Measurements from ENCODE around the gene ATP2B3. TPM values are rescaled to one million over a fixed set of nuclear protein-coding genes. Genes with fewer than 3 reads are reported as not detected.

Gene ATP2B3
- polyA plus RNA-seq, 1 donor from 2014 or later, result 5.3 TPM

DNA sequence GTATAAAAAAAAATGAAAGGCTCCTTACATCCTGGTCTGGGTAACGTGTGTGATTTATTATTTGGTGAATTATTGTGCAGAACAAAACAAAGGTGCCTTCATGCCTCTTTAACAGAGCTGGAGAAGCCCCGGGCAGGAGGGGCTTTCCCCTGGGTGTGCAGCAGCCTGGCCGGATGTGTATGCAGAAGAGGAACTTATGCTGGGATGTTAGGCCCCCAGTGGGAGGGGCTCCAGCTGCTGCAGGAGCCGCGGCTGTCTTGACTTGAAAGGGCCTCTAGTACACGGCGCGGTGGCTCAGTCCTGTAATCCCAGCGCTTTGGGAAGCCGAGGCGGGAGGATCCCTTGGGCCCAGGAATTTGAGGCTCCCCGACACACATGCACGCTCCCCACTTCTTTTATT is 65.5 kb downstream of the ATP2B3 start:
- H3K9ac ChIP-seq (ENCODE audit: low read length), result no peak overlapping the region
- H3K27ac ChIP-seq (ENCODE audit: low read length), result no peak overlapping the region
- no peaks in the 10 kb centered on the region for H4K20me1 ChIP-seq (ENCODE audit: insufficient read depth)
- TF ChIP-seq RAD21 (conservative IDR thresholded peaks at IDR 0.05) (no peak), SMC3 (conservative IDR thresholded peaks at IDR 0.05; ENCODE audit: poor library complexity) (no peak), MXI1 (conservative IDR thresholded peaks at IDR 0.05; ENCODE audit: poor library complexity, severe bottlenecking) (no peak), TAF1 (IDR thresholded peaks at IDR 0.05; ENCODE audit: low read depth) (no peak), EP300 (conservative IDR thresholded peaks at IDR 0.05; ENCODE audit: poor library complexity, severe bottlenecking) (no peak), POLR2AphosphoS5 (IDR thresholded peaks at IDR 0.05) (no peak), EZH2 (IDR thresholded peaks at IDR 0.05; ENCODE audit: borderline replicate concordance, insufficient read depth, low read length, poor library complexity, severe bottlenecking) (no peak)
- TF ChIP-seq, protein P1, sequence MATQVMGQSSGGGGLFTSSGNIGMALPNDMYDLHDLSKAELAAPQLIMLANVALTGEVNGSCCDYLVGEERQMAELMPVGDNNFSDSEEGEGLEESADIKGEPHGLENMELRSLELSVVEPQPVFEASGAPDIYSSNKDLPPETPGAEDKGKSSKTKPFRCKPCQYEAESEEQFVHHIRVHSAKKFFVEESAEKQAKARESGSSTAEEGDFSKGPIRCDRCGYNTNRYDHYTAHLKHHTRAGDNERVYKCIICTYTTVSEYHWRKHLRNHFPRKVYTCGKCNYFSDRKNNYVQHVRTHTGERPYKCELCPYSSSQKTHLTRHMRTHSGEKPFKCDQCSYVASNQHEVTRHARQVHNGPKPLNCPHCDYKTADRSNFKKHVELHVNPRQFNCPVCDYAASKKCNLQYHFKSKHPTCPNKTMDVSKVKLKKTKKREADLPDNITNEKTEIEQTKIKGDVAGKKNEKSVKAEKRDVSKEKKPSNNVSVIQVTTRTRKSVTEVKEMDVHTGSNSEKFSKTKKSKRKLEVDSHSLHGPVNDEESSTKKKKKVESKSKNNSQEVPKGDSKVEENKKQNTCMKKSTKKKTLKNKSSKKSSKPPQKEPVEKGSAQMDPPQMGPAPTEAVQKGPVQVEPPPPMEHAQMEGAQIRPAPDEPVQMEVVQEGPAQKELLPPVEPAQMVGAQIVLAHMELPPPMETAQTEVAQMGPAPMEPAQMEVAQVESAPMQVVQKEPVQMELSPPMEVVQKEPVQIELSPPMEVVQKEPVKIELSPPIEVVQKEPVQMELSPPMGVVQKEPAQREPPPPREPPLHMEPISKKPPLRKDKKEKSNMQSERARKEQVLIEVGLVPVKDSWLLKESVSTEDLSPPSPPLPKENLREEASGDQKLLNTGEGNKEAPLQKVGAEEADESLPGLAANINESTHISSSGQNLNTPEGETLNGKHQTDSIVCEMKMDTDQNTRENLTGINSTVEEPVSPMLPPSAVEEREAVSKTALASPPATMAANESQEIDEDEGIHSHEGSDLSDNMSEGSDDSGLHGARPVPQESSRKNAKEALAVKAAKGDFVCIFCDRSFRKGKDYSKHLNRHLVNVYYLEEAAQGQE (IDR thresholded peaks at IDR 0.05; ENCODE audit: borderline replicate concordance), result no peak
- TF ChIP-seq, protein P2, sequence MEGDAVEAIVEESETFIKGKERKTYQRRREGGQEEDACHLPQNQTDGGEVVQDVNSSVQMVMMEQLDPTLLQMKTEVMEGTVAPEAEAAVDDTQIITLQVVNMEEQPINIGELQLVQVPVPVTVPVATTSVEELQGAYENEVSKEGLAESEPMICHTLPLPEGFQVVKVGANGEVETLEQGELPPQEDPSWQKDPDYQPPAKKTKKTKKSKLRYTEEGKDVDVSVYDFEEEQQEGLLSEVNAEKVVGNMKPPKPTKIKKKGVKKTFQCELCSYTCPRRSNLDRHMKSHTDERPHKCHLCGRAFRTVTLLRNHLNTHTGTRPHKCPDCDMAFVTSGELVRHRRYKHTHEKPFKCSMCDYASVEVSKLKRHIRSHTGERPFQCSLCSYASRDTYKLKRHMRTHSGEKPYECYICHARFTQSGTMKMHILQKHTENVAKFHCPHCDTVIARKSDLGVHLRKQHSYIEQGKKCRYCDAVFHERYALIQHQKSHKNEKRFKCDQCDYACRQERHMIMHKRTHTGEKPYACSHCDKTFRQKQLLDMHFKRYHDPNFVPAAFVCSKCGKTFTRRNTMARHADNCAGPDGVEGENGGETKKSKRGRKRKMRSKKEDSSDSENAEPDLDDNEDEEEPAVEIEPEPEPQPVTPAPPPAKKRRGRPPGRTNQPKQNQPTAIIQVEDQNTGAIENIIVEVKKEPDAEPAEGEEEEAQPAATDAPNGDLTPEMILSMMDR (IDR thresholded peaks at IDR 0.05; ENCODE audit: poor library complexity, severe bottlenecking), result no peak
- no peaks in the 10 kb centered on the region for H3K79me2 ChIP-seq (replicated peaks; ENCODE audit: insufficient read depth, low read length)
- H3K36me3 ChIP-seq (ENCODE audit: insufficient read depth, low read length), result no peaks in the 10 kb centered on the region
- no peaks in the 10 kb centered on the region for H3K9me3 ChIP-seq (ENCODE audit: low read length)
- H2AFZ ChIP-seq (ENCODE audit: low read depth, low read length), result no peak overlapping the region
- H3K4me3 ChIP-seq (ENCODE audit: low read length), result no peak overlapping the region
- no peaks in the 10 kb centered on the region for H3K9me2 ChIP-seq (ENCODE audit: insufficient read depth, low read length)
- no peaks in the 10 kb centered on the region for H3F3A ChIP-seq (ENCODE audit: insufficient read depth, low read length, poor library complexity, severe bottlenecking)
- no peak overlapping the region for H3K4me2 ChIP-seq (ENCODE audit: low read length)
- H3K27me3 ChIP-seq (ENCODE audit: insufficient read depth, low read depth, low read length), result no peaks in the 10 kb centered on the region

DNA sequence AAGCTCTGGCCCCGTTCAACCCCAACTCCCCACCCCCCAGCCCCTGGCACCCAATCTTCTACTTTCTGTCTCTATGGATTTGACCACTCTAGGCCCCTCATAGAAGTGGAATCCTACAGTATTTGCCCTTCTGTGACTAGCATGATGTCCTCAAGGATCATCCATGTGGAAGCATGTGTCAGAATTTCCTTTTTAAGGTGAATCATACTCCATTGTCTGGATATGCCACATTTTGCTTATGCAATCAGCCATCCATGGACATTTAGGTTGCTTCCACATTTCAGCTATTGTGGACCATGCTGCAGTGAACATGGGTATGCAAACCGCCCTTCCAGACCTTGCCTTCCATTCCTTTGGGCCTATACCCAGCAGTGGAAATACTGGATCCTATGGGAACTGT is 66.0 kb downstream of the ATP2B3 start:
- no peaks in the 10 kb centered on the region for H4K20me1 ChIP-seq (ENCODE audit: insufficient read depth)
- no peak overlapping the region for H3K27ac ChIP-seq (ENCODE audit: low read length)
- no peaks in the 10 kb centered on the region for H3K27me3 ChIP-seq (ENCODE audit: insufficient read depth, low read depth, low read length)
- no peak overlapping the region for H3K4me3 ChIP-seq (ENCODE audit: low read length)
- no peaks in the 10 kb centered on the region for H3K36me3 ChIP-seq (ENCODE audit: insufficient read depth, low read length)
- no peaks in the 10 kb centered on the region for H3F3A ChIP-seq (ENCODE audit: insufficient read depth, low read length, poor library complexity, severe bottlenecking)
- no peak overlapping the region for H3K4me2 ChIP-seq (ENCODE audit: low read length)
- TF ChIP-seq, protein P1 (IDR thresholded peaks at IDR 0.05; ENCODE audit: borderline replicate concordance), result no peak
- no peak for TF ChIP-seq SMC3 (conservative IDR thresholded peaks at IDR 0.05; ENCODE audit: poor library complexity)
- TF ChIP-seq POLR2AphosphoS5 (IDR thresholded peaks at IDR 0.05), result no peak
- TF ChIP-seq RAD21 (conservative IDR thresholded peaks at IDR 0.05), result no peak
- no peak for TF ChIP-seq EP300 (conservative IDR thresholded peaks at IDR 0.05; ENCODE audit: poor library complexity, severe bottlenecking)
- no peak for TF ChIP-seq MXI1 (conservative IDR thresholded peaks at IDR 0.05; ENCODE audit: poor library complexity, severe bottlenecking)
- TF ChIP-seq EZH2 (IDR thresholded peaks at IDR 0.05; ENCODE audit: borderline replicate concordance, insufficient read depth, low read length, poor library complexity, severe bottlenecking), result no peak
- no peak for TF ChIP-seq TAF1 (IDR thresholded peaks at IDR 0.05; ENCODE audit: low read depth)
- TF ChIP-seq, protein P2 (IDR thresholded peaks at IDR 0.05; ENCODE audit: poor library complexity, severe bottlenecking), result no peak
- H3K9me2 ChIP-seq (ENCODE audit: insufficient read depth, low read length), result no peaks in the 10 kb centered on the region
- no peak overlapping the region for H3K9ac ChIP-seq (ENCODE audit: low read length)
- no peak overlapping the region for H2AFZ ChIP-seq (ENCODE audit: low read depth, low read length)
- H3K9me3 ChIP-seq (ENCODE audit: low read length), result no peaks in the 10 kb centered on the region
- H3K79me2 ChIP-seq (replicated peaks; ENCODE audit: insufficient read depth, low read length), result no peaks in the 10 kb centered on the region

All from neural cell (in vitro differentiated cells).